Liver (tissue), 9 donors: ENCODE results near the gene EPHB2. TPM values are rescaled to one million over a fixed set of nuclear protein-coding genes. Genes with fewer than 3 reads are reported as not detected.

Experiments used
- DNase-seq: peaks from one replicate; pipeline ENCODE4 v3.0.0-alpha.2; 2017; ENCODE audit warnings: low spot score
- H3K27ac ChIP-seq, 2 donors: one replicate each; pipeline ENCODE4 v1.7.0; 2013; ENCODE audit warnings: inconsistent platforms in 2 of 2, low read length in 2 of 2, control low read depth in 1 of 2, low read depth in 1 of 2, mild to moderate bottlenecking in 1 of 2
- H3K27me3 ChIP-seq, 4 donors: one replicate each; pipeline versions ENCODE4 v1.6.1 to v1.7.0; 2013; ENCODE audit warnings: low read length in 3 of 4, inconsistent platforms in 1 of 4, mild to moderate bottlenecking in 1 of 4, moderate library complexity in 1 of 4; ENCODE audit not compliant: control insufficient read depth in 4 of 4, insufficient read depth in 4 of 4
- H3K36me3 ChIP-seq, 4 donors: one replicate each; pipeline versions ENCODE4 v1.6.1 to v1.7.0; 2013; ENCODE audit warnings: low read length in 3 of 4, mild to moderate bottlenecking in 3 of 4, low read depth in 1 of 4, moderate library complexity in 1 of 4; ENCODE audit not compliant: control insufficient read depth in 4 of 4, insufficient read depth in 3 of 4
- H3K4me1 ChIP-seq, 4 donors: one replicate each; pipeline versions ENCODE4 v1.6.1 to v1.7.0; 2013; ENCODE audit warnings: low read length in 3 of 4, mild to moderate bottlenecking in 3 of 4, moderate library complexity in 1 of 4; ENCODE audit not compliant: control insufficient read depth in 4 of 4, insufficient read depth in 4 of 4
- H3K4me3 ChIP-seq, 3 donors: one replicate each; pipeline versions ENCODE4 v1.6.1 to v1.7.0; 2013; ENCODE audit warnings: low read length in 3 of 3, control low read depth in 1 of 3, low read depth in 1 of 3, mild to moderate bottlenecking in 1 of 3
- H3K9ac ChIP-seq, 2 donors: one replicate each; pipeline ENCODE4 v1.7.0; 2013; ENCODE audit warnings: low read length in 2 of 2, mild to moderate bottlenecking in 2 of 2, moderate library complexity in 2 of 2, control low read depth in 1 of 2, low read depth in 1 of 2
- H3K9me3 ChIP-seq, 4 donors: one replicate each; pipeline versions ENCODE4 v1.6.1 to v1.7.0; 2013; ENCODE audit warnings: low read length in 3 of 4; ENCODE audit not compliant: control insufficient read depth in 4 of 4
- ATF3 ChIP-seq: IDR thresholded peaks from 2 replicates; pipeline ENCODE4 v1.6.1; 2016; ENCODE audit warnings: antibody characterized with exemption
- EGR1 ChIP-seq, 2 donors: IDR thresholded peaks; 2 replicates each; pipeline ENCODE4 v1.6.1; 2016 to 2018; ENCODE audit warnings: antibody characterized with exemption in 2 of 2, low read depth in 2 of 2
- FOXA1 ChIP-seq: IDR thresholded peaks from 2 replicates; pipeline ENCODE4 v1.6.1; 2016; ENCODE audit warnings: antibody characterized with exemption
- FOXA2 ChIP-seq: IDR thresholded peaks from 2 replicates; pipeline ENCODE4 v1.6.1; 2016; ENCODE audit warnings: antibody characterized with exemption
- GABPA ChIP-seq, 2 donors: IDR thresholded peaks in 1 of 2; conservative IDR thresholded peaks in 1 of 2; 2 replicates each; pipeline ENCODE4 v1.6.1; 2016; ENCODE audit warnings: antibody characterized with exemption in 2 of 2, mild to moderate bottlenecking in 1 of 2, moderate library complexity in 1 of 2
- HNF4A ChIP-seq, 2 donors: conservative IDR thresholded peaks; 2 replicates each; pipeline ENCODE4 v1.6.1; 2016; ENCODE audit warnings: antibody characterized with exemption in 2 of 2, mild to moderate bottlenecking in 2 of 2
- HNF4G ChIP-seq: IDR thresholded peaks from 2 replicates; pipeline ENCODE4 v1.6.1; 2016; ENCODE audit warnings: antibody characterized with exemption
- MAX ChIP-seq: IDR thresholded peaks from 2 replicates; pipeline ENCODE4 v1.6.1; 2016; ENCODE audit warnings: antibody characterized with exemption
- NR2F2 ChIP-seq: IDR thresholded peaks from 2 replicates; pipeline ENCODE4 v1.6.1; 2016; ENCODE audit warnings: antibody characterized with exemption
- RAD21 ChIP-seq, 2 donors: IDR thresholded peaks; 2 replicates each; pipeline ENCODE4 v1.6.1; 2016; ENCODE audit warnings: antibody characterized with exemption in 2 of 2, mild to moderate bottlenecking in 2 of 2
- REST ChIP-seq: IDR thresholded peaks from 2 replicates; pipeline ENCODE4 v1.6.1; 2016; ENCODE audit warnings: antibody characterized with exemption, mild to moderate bottlenecking
- RXRA ChIP-seq, 2 donors: IDR thresholded peaks; 2 replicates each; pipeline ENCODE4 v1.6.1; 2017 to 2018; ENCODE audit warnings: antibody characterized with exemption in 2 of 2, mild to moderate bottlenecking in 1 of 2
- SP1 ChIP-seq: IDR thresholded peaks from 2 replicates; pipeline ENCODE4 v1.6.1; 2018; ENCODE audit warnings: antibody characterized with exemption, mild to moderate bottlenecking
- TAF1 ChIP-seq: conservative IDR thresholded peaks from 2 replicates; pipeline ENCODE4 v1.6.1; 2016; ENCODE audit warnings: antibody characterized with exemption, mild to moderate bottlenecking
- YY1 ChIP-seq: IDR thresholded peaks from 2 replicates; pipeline ENCODE4 v1.6.1; 2016; ENCODE audit warnings: antibody characterized with exemption, mild to moderate bottlenecking
- WGBS: extraction: QIAGEN DNeasy Blood & Tissue Kit; methylation state at CpG from one replicate; pipeline ENCODE4 v1.1.7; 2013; 5-methylcytosine and 5-hydroxymethylcytosine counted together
- polyA plus RNA-seq, 2 donors: library from polyadenylated mRNA; stranded (reverse) in 1 of 2; unstranded in 1 of 2; fragments of 200-250 nt in 1 of 2; fragments of >200 nt in 1 of 2; fragmentation: Nextera tagmentation in 1 of 2; extraction: Ambion mirVana in 1 of 2; gene quantifications; one replicate each; pipeline versions ENCODE4 v1.2.1 to v1.2.3, GENCODE V29; 2013 to 2015
- total RNA-seq, 2 donors: library from RNA; depleted of rRNA; stranded (reverse); fragments of >200 nt; gene quantifications; one replicate each; pipeline ENCODE4 v1.2.3, GENCODE V29; 2014
- TF ChIP-seq, protein P1 (sequence below): fragments of 150-350 bp; IDR thresholded peaks from 2 replicates; pipeline ENCODE4 v1.5.1; 2017; ENCODE audit warnings: improper control_type of control experiment, low read depth, low read length; ENCODE audit not compliant: missing input control
- TF ChIP-seq, protein P2 (sequence below): IDR thresholded peaks from 2 replicates; pipeline ENCODE4 v1.6.1; 2016; ENCODE audit warnings: antibody characterized with exemption
- donor health status: healthy.
- donor health status: healthy.
- donor health status: healthy.
- donor health status: healthy.
- donor health status: healthy.

Gene EPHB2
- total and polyA plus RNA-seq, 4 donors: 0.07 to 1.0 (median 0.38) TPM

- Histone ChIP-seq H3K9me3 (no peaks in the 10 kb centered on the region), H3K27ac (no peak overlapping the region), H3K4me3 (no peak overlapping the region), H3K9ac (no peak overlapping the region), H3K27me3 (peaks cover 0 to 12% (median 2%) of the 10 kb centered on the region in 4 donors), H3K4me1 (peaks cover 0 to 5% (median 0%) of the 10 kb centered on the region in 4 donors), H3K36me3 (no peaks in the 10 kb centered on the region)
- TF ChIP-seq REST: no peak
- TF ChIP-seq TAF1: no peak
- TF ChIP-seq HNF4G: no peak
- no peak for TF ChIP-seq GABPA (IDR thresholded peaks at IDR 0.05 in 1 of 2, conservative IDR thresholded peaks at IDR 0.05 in 1 of 2)
- no peak for TF ChIP-seq EGR1 (IDR thresholded peaks at IDR 0.05; ENCODE audit: low read depth in 2 of 2)
- TF ChIP-seq ATF3: no peak
- no peak for TF ChIP-seq FOXA1
- TF ChIP-seq SP1: no peak
- TF ChIP-seq, protein P1, sequence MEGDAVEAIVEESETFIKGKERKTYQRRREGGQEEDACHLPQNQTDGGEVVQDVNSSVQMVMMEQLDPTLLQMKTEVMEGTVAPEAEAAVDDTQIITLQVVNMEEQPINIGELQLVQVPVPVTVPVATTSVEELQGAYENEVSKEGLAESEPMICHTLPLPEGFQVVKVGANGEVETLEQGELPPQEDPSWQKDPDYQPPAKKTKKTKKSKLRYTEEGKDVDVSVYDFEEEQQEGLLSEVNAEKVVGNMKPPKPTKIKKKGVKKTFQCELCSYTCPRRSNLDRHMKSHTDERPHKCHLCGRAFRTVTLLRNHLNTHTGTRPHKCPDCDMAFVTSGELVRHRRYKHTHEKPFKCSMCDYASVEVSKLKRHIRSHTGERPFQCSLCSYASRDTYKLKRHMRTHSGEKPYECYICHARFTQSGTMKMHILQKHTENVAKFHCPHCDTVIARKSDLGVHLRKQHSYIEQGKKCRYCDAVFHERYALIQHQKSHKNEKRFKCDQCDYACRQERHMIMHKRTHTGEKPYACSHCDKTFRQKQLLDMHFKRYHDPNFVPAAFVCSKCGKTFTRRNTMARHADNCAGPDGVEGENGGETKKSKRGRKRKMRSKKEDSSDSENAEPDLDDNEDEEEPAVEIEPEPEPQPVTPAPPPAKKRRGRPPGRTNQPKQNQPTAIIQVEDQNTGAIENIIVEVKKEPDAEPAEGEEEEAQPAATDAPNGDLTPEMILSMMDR: no peak
- TF ChIP-seq, protein P2, sequence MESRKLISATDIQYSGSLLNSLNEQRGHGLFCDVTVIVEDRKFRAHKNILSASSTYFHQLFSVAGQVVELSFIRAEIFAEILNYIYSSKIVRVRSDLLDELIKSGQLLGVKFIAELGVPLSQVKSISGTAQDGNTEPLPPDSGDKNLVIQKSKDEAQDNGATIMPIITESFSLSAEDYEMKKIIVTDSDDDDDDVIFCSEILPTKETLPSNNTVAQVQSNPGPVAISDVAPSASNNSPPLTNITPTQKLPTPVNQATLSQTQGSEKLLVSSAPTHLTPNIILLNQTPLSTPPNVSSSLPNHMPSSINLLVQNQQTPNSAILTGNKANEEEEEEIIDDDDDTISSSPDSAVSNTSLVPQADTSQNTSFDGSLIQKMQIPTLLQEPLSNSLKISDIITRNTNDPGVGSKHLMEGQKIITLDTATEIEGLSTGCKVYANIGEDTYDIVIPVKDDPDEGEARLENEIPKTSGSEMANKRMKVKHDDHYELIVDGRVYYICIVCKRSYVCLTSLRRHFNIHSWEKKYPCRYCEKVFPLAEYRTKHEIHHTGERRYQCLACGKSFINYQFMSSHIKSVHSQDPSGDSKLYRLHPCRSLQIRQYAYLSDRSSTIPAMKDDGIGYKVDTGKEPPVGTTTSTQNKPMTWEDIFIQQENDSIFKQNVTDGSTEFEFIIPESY: no peak
- WGBS: 84% methylated on average over 3 of the region's 3 CpGs
- DNase-seq: no peak
Observed at GRCh38 chr1:22951796-22952195, 241.2 kb downstream of the EPHB2 start.

GRCh38 chr1:22952694-22953056, 242.0 kb downstream of the EPHB2 start:
- Histone ChIP-seq H3K9ac (no peak overlapping the region), H3K27ac (no peak overlapping the region), H3K4me1 (peaks cover 0 to 5% (median 0%) of the 10 kb centered on the region in 4 donors), H3K4me3 (no peak overlapping the region), H3K36me3 (no peaks in the 10 kb centered on the region), H3K27me3 (peaks cover 0 to 12% (median 2%) of the 10 kb centered on the region in 4 donors), H3K9me3 (no peaks in the 10 kb centered on the region)
- 82% methylated on average over 5 of the region's 5 CpGs for WGBS
- no peak for DNase-seq
- TF ChIP-seq HNF4A (conservative IDR thresholded peaks at IDR 0.05) (no peak), MAX (no peak), REST (no peak), RAD21 (IDR thresholded peaks at IDR 0.05) (no peak), RXRA (IDR thresholded peaks at IDR 0.05) (no peak), FOXA2 (no peak), YY1 (no peak), GABPA (IDR thresholded peaks at IDR 0.05 in 1 of 2, conservative IDR thresholded peaks at IDR 0.05 in 1 of 2) (no peak), EGR1 (IDR thresholded peaks at IDR 0.05; ENCODE audit: low read depth in 2 of 2) (no peak), NR2F2 (no peak)
- TF ChIP-seq, protein P1: no peak
